Umbilical cord (tissue), 2 donors: ENCODE data around the gene TCN1. TPM values are rescaled to one million over a fixed set of nuclear protein-coding genes. Genes with fewer than 3 reads are reported as not detected.
A peak's percentile ranks its signal among the peaks of the same experiment; 100 is the strongest.
"Not testable (repeated sequence)": the region's sequence is repeated elsewhere in the genome, so short reads cannot be mapped to it uniquely, and the experiment has no call there.

Experiments used
- DNase-seq: peaks from one replicate; pipeline ENCODE4 v3.0.0-alpha.2; 2015; ENCODE audit warnings: low spot score
- total RNA-seq: library from RNA; depleted of rRNA; stranded (reverse); fragments of >200 nt; gene quantifications from one replicate; pipeline ENCODE4 v1.2.3, GENCODE V29; 2014; ENCODE audit warnings: low replicate concordance; ENCODE audit not compliant: insufficient read depth

TCN1 gene
- 2.2 TPM for total RNA-seq

- DNase-seq = peak; percentile 4
Observed at GRCh38 chr11:59866397-59866796, at the start of gene TCN1. Gene TCN1 (minus strand): TSS chr11:59866487. CDS start chr11:59866470, 17 bp downstream.

GRCh38 chr11:59903569-59903968, 37.3 kb upstream of the TCN1 start:
- not testable (repeated sequence) for DNase-seq

GRCh38 chr11:59901306-59901705, 35.0 kb upstream of the TCN1 start:
- DNase-seq = peak; percentile 3

GRCh38 chr11:59900366-59901126, 34.3 kb upstream of the TCN1 start:
- DNase-seq = no peak

- DNase-seq = no peak
Observed at GRCh38 chr11:59899532-59899931, 33.2 kb upstream of the TCN1 start.

GRCh38 chr11:59898650-59899049, 32.4 kb upstream of the TCN1 start:
- no peak for DNase-seq

- DNase-seq = no peak
Observed at GRCh38 chr11:59898046-59898445, 31.8 kb upstream of the TCN1 start.

GRCh38 chr11:59894616-59895015, 28.3 kb upstream of the TCN1 start:
- no peak for DNase-seq

GRCh38 chr11:59891781-59892181, 25.5 kb upstream of the TCN1 start:
- DNase-seq = no peak

- not testable (repeated sequence) for DNase-seq
Observed at GRCh38 chr11:59887156-59887555, 20.9 kb upstream of the TCN1 start.

- DNase-seq = no peak
Observed at GRCh38 chr11:59883597-59883996, 17.3 kb upstream of the TCN1 start.

GRCh38 chr11:59879567-59879966, 13.3 kb upstream of the TCN1 start:
- no peak for DNase-seq

GRCh38 chr11:59878575-59878974, 12.3 kb upstream of the TCN1 start, which contains the start of gene OOSP3:
Gene OOSP3 (plus strand): TSS chr11:59878782. CDS start chr11:59878809, 27 bp downstream.
- no peak for DNase-seq

- DNase-seq = no peak
Observed at GRCh38 chr11:59877784-59878183, 11.5 kb upstream of the TCN1 start.

- no peak for DNase-seq
Observed at GRCh38 chr11:59877325-59877724, 11.0 kb upstream of the TCN1 start.

GRCh38 chr11:59875856-59876519, 9.7 kb upstream of the TCN1 start:
- no peak for DNase-seq

- DNase-seq = no peak
Observed at GRCh38 chr11:59872076-59872475, 5.8 kb upstream of the TCN1 start.

- no peak for DNase-seq
Observed at GRCh38 chr11:59867946-59868345, 1.7 kb upstream of the TCN1 start.

GRCh38 chr11:59866836-59867235, 549 bp upstream of the TCN1 start:
- no peak for DNase-seq

- DNase-seq = no peak
Observed at GRCh38 chr11:59865031-59865430, 1.3 kb downstream of the TCN1 start.

- no peak for DNase-seq
Observed at GRCh38 chr11:59862252-59862651, 4.0 kb downstream of the TCN1 start.

- no peak for DNase-seq
Observed at GRCh38 chr11:59859673-59860072, 6.6 kb downstream of the TCN1 start.
